Adipocyte (in vitro differentiated cells): ENCODE data around the gene TMC7.

Source experiments
- DNase-seq: peaks from one replicate; pipeline ENCODE4 v3.0.0-alpha.2; 2015; ENCODE audit warnings: low read depth
- H3K27me3 ChIP-seq: replicated peaks from 2 replicates; pipeline ENCODE4 v1.7.0; 2013; ENCODE audit warnings: mild to moderate bottlenecking, low read length, moderate library complexity; ENCODE audit not compliant: control insufficient read depth, insufficient read depth
- H3K36me3 ChIP-seq: 2 replicates; pipeline ENCODE4 v1.7.0; 2013; ENCODE audit warnings: low read length, mild to moderate bottlenecking, moderate library complexity; ENCODE audit not compliant: control insufficient read depth, insufficient read depth, severe bottlenecking
- H3K4me1 ChIP-seq: 2 replicates; pipeline ENCODE4 v1.7.0; 2013; ENCODE audit warnings: mild to moderate bottlenecking, low read length, moderate library complexity; ENCODE audit not compliant: control insufficient read depth, insufficient read depth
- H3K4me3 ChIP-seq: 2 replicates; pipeline ENCODE4 v1.7.0; 2013; ENCODE audit warnings: mild to moderate bottlenecking, low read length, moderate library complexity
- H3K9ac ChIP-seq: 2 replicates; pipeline ENCODE4 v1.7.0; 2013; ENCODE audit warnings: mild to moderate bottlenecking, low read length, moderate library complexity
- H3K9me3 ChIP-seq: 2 replicates; pipeline ENCODE4 v1.7.0; 2013; ENCODE audit warnings: mild to moderate bottlenecking, low read length, moderate library complexity; ENCODE audit not compliant: control insufficient read depth

Gene TMC7

GRCh38 chr16:19109288-19109664, 125.5 kb downstream of the TMC7 start:
- H3K4me1 ChIP-seq, result peaks cover 13% of the 10 kb centered on the region
- no peaks in the 10 kb centered on the region for H3K9me3 ChIP-seq
- no peak for DNase-seq
- H3K27me3 ChIP-seq, result no peaks in the 10 kb centered on the region
- H3K36me3 ChIP-seq, result no peaks in the 10 kb centered on the region
- H3K4me3 ChIP-seq, result no peak overlapping the region
- H3K9ac ChIP-seq, result no peak overlapping the region

- Histone ChIP-seq H3K27me3 (no peaks in the 10 kb centered on the region), H3K36me3 (peaks cover 6% of the 10 kb centered on the region), H3K4me3 (no peak overlapping the region), H3K9ac (no peak overlapping the region), H3K4me1 (peaks cover 21% of the 10 kb centered on the region), H3K9me3 (no peaks in the 10 kb centered on the region)
- DNase-seq, result no peak
Measured at GRCh38 chr16:19110537-19111360, 127.0 kb downstream of the TMC7 start.

GRCh38 chr16:19112099-19112407, 128.3 kb downstream of the TMC7 start:
- no peak for DNase-seq
- Histone ChIP-seq H3K27me3 (no peaks in the 10 kb centered on the region), H3K36me3 (peaks cover 10% of the 10 kb centered on the region), H3K4me3 (no peak overlapping the region), H3K4me1 (peaks cover 34% of the 10 kb centered on the region), H3K9me3 (no peaks in the 10 kb centered on the region), H3K9ac (no peak overlapping the region)
